SK-N-SH (cell line): ENCODE results near the gene TNRC6A. TPM values are rescaled to one million over a fixed set of nuclear protein-coding genes. Genes with fewer than 3 reads are reported as not detected.

Experiments used
- CTCF ChIA-PET: fragments of 300-600, 350-600 bp; formaldehyde crosslinking; extraction: SDS; loops from one replicate; lab custom pipeline; 2021; lab: Yijun Ruan, JAX
- POLR2A ChIA-PET: fragments of 350-600 bp; sonication (Branson Sonifier 250); formaldehyde crosslinking; extraction: SDS; loops from one replicate; lab custom pipeline; 2020; ENCODE audit warnings: antibody characterized with exemption, inconsistent platforms; lab: Yijun Ruan, JAX
- DNase-seq: peaks from one replicate; pipeline ENCODE4 v3.0.0; 2012
- H2AFZ ChIP-seq: fragments of 200-600 bp; sonication (generic); 2 replicates; pipeline ENCODE4 v1.8.1; 2016; ENCODE audit warnings: antibody characterized with exemption, mild to moderate bottlenecking, low read depth
- H3F3A ChIP-seq: fragments of 200-600 bp; sonication (generic); replicated peaks from 2 replicates; pipeline ENCODE3; 2016; ENCODE audit warnings: antibody characterized with exemption, mild to moderate bottlenecking; ENCODE audit not compliant: insufficient read depth
- H3K27ac ChIP-seq, 2 experiments: fragments of 200-500 bp in 1 of 2; fragments of 200-600 bp in 1 of 2; sonication (Bioruptor generic) in 1 of 2; sonication (generic), shearing (Covaris generic) in 1 of 2; 2 replicates each; pipeline versions ENCODE4 v1.5.1 to v1.6.1; 2014 to 2016; ENCODE audit warnings: low read depth in 2 of 2, inconsistent platforms in 1 of 2, low read length in 1 of 2, mild to moderate bottlenecking in 1 of 2, mixed read lengths in 1 of 2
- H3K27me3 ChIP-seq: fragments of 200-600 bp; sonication (generic), shearing (Covaris generic); 2 replicates; pipeline ENCODE4 v1.6.1; 2016; ENCODE audit warnings: mixed run types; ENCODE audit not compliant: insufficient read depth
- H3K36me3 ChIP-seq, 2 experiments: fragments of 200-500 bp in 1 of 2; fragments of 200-600 bp in 1 of 2; sonication (Bioruptor generic) in 1 of 2; sonication (generic) in 1 of 2; replicated peaks in 1 of 2; 2 replicates each; pipeline versions ENCODE3 to v1.5.1; 2014 to 2016; ENCODE audit warnings: low read length in 1 of 2, mild to moderate bottlenecking in 1 of 2; ENCODE audit not compliant: insufficient read depth in 2 of 2, control insufficient read depth in 1 of 2
- H3K4me1 ChIP-seq, 2 experiments: fragments of 200-500 bp in 1 of 2; fragments of 200-600 bp in 1 of 2; sonication (Bioruptor generic) in 1 of 2; sonication (generic), shearing (Covaris generic) in 1 of 2; 2 replicates each; pipeline versions ENCODE4 v1.5.1 to v1.6.1; 2014 to 2016; ENCODE audit warnings: low read depth in 1 of 2, low read length in 1 of 2, mixed run types in 1 of 2; ENCODE audit not compliant: insufficient read depth in 2 of 2, control insufficient read depth in 1 of 2
- H3K4me2 ChIP-seq: fragments of 200-600 bp; sonication (generic), shearing (Covaris generic); 2 replicates; pipeline ENCODE4 v1.6.1; 2017; ENCODE audit warnings: mixed run types
- H3K4me3 ChIP-seq, 2 experiments: fragments of 200-500 bp in 1 of 2; fragments of 200-600 bp in 1 of 2; sonication (Bioruptor generic) in 1 of 2; sonication (generic), shearing (Covaris generic) in 1 of 2; 2 replicates each; pipeline versions ENCODE4 v1.5.1 to v1.8.1; 2014 to 2016; ENCODE audit warnings: low read depth in 2 of 2, inconsistent platforms in 1 of 2, low read length in 1 of 2, mild to moderate bottlenecking in 1 of 2, mixed read lengths in 1 of 2, moderate library complexity in 1 of 2
- H3K79me2 ChIP-seq: fragments of 200-600 bp; sonication (generic); 2 replicates; pipeline ENCODE4 v1.8.1; 2017; ENCODE audit warnings: mild to moderate bottlenecking; ENCODE audit not compliant: insufficient read depth
- H3K9ac ChIP-seq: fragments of 200-600 bp; sonication (generic); 2 replicates; pipeline ENCODE4 v1.6.1; 2017; ENCODE audit warnings: mixed run types
- H3K9me2 ChIP-seq: fragments of 200-600 bp; sonication (generic); 2 replicates; pipeline ENCODE4 v1.6.1; 2017; ENCODE audit warnings: mixed run types
- H3K9me3 ChIP-seq: fragments of 200-600 bp; sonication (generic); 2 replicates; pipeline ENCODE4 v1.6.1; 2017; ENCODE audit warnings: mixed run types, mild to moderate bottlenecking, moderate library complexity
- H4K20me1 ChIP-seq: fragments of 200-600 bp; sonication (generic); 2 replicates; pipeline ENCODE4 v1.6.1; 2017; ENCODE audit warnings: mild to moderate bottlenecking, mixed run types; ENCODE audit not compliant: insufficient read depth
- CHD2 ChIP-seq: fragments of 150-350 bp; IDR thresholded peaks from 2 replicates; pipeline ENCODE4 v1.6.1; 2018; ENCODE audit warnings: low read length; ENCODE audit not compliant: partially characterized antibody
- ELF1 ChIP-seq: IDR thresholded peaks from 2 replicates; pipeline ENCODE4 v1.4.0; 2012
- FOSL2 ChIP-seq: IDR thresholded peaks from 2 replicates; pipeline ENCODE4 v1.4.0; 2012; ENCODE audit warnings: low read depth, mild to moderate bottlenecking, moderate library complexity, borderline replicate concordance
- FOXJ3 ChIP-seq: sonication (generic); formaldehyde crosslinking; IDR thresholded peaks from 2 replicates; pipeline ENCODE4 v1.5.1; 2020; ENCODE audit warnings: mild to moderate bottlenecking, missing genetic modification reagents
- GATA2 ChIP-seq: sonication (generic); formaldehyde crosslinking; IDR thresholded peaks from 2 replicates; pipeline ENCODE4 v1.5.0; 2020; ENCODE audit warnings: mild to moderate bottlenecking, missing genetic modification reagents
- JUND ChIP-seq: IDR thresholded peaks from 2 replicates; pipeline ENCODE4 v1.4.0; 2012
- MEF2A ChIP-seq: IDR thresholded peaks from 2 replicates; pipeline ENCODE4 v1.4.0; 2012; ENCODE audit warnings: low read depth, borderline replicate concordance
- MXI1 ChIP-seq: IDR thresholded peaks from 2 replicates; pipeline ENCODE4 v1.6.1; 2012; ENCODE audit warnings: mild to moderate bottlenecking, low read depth, low read length, improper control_type of control experiment
- NFIC ChIP-seq: IDR thresholded peaks from 2 replicates; pipeline ENCODE4 v1.4.0; 2012; ENCODE audit warnings: borderline replicate concordance
- NRF1 ChIP-seq: IDR thresholded peaks from 2 replicates; pipeline ENCODE4 v1.6.1; 2012; ENCODE audit warnings: low read depth, mild to moderate bottlenecking, low read length
- POLR2AphosphoS5 ChIP-seq: IDR thresholded peaks from 2 replicates; pipeline ENCODE4 v1.6.1; 2012; ENCODE audit warnings: low read depth, low read length
- RCOR1 ChIP-seq: fragments of 150-350 bp; IDR thresholded peaks from 2 replicates; pipeline ENCODE4 v1.6.1; 2017; ENCODE audit warnings: antibody characterized with exemption, low read length
- RXRA ChIP-seq: IDR thresholded peaks from 2 replicates; pipeline ENCODE4 v1.4.0; 2012; ENCODE audit warnings: low read depth, mild to moderate bottlenecking, borderline replicate concordance
- SIN3A ChIP-seq: IDR thresholded peaks from 2 replicates; pipeline ENCODE4 v1.6.1; 2012; ENCODE audit warnings: low read depth, mild to moderate bottlenecking, low read length, moderate library complexity, borderline replicate concordance
- SMC3 ChIP-seq: IDR thresholded peaks from 2 replicates; pipeline ENCODE4 v1.6.1; 2012; ENCODE audit warnings: low read depth, low read length, improper control_type of control experiment
- TAF1 ChIP-seq: IDR thresholded peaks from 2 replicates; pipeline ENCODE4 v1.6.1; 2012; ENCODE audit warnings: low read depth, mild to moderate bottlenecking, low read length, moderate library complexity, borderline replicate concordance
- TCF12 ChIP-seq: IDR thresholded peaks from 2 replicates; pipeline ENCODE4 v1.4.0; 2012
- TEAD4 ChIP-seq: IDR thresholded peaks from 2 replicates; pipeline ENCODE4 v1.4.0; 2012; ENCODE audit warnings: mild to moderate bottlenecking, borderline replicate concordance; ENCODE audit not compliant: insufficient read depth
- YY1 ChIP-seq: IDR thresholded peaks from 2 replicates; pipeline ENCODE4 v1.4.0; 2012; ENCODE audit warnings: low read depth, mild to moderate bottlenecking
- WGBS: methylation state at CpG from one replicate; pipeline ENCODE4 v1.1.6; 2017; ENCODE audit warnings: low lambda C conversion rate; 5-methylcytosine and 5-hydroxymethylcytosine counted together
- polyA plus RNA-seq, 3 experiments: library from polyadenylated mRNA; depleted of rRNA; stranded (reverse); fragments of >200 nt; gene quantifications; 2 replicates each; pipeline ENCODE4 v1.2.3, GENCODE V29; 2012
- TF ChIP-seq, protein P1 (sequence below): IDR thresholded peaks from 2 replicates; pipeline ENCODE4 v1.4.0; 2012; ENCODE audit warnings: low read depth, borderline replicate concordance
- TF ChIP-seq, protein P2 (sequence below): fragments of 150-350 bp; IDR thresholded peaks from 2 replicates; pipeline ENCODE4 v1.6.1; 2016; ENCODE audit warnings: mild to moderate bottlenecking, low read depth, low read length
- TF ChIP-seq, protein P3 (sequence below): IDR thresholded peaks from 2 replicates; pipeline ENCODE4; 2012
- TF ChIP-seq, protein P4 (sequence below): IDR thresholded peaks from 2 replicates; pipeline ENCODE4 v1.4.0; 2012; ENCODE audit warnings: low read depth
- TF ChIP-seq, protein P5 (sequence below): fragments of 200-600 bp; sonication (generic); IDR thresholded peaks from 2 replicates; pipeline ENCODE4 v1.6.1; 2017; ENCODE audit warnings: antibody characterized with exemption, mild to moderate bottlenecking, moderate library complexity

The TNRC6A gene
- polyA plus RNA-seq, 1 of the 3 experiments (the other 2 are of a cell fraction), result 32.5 TPM

DNA sequence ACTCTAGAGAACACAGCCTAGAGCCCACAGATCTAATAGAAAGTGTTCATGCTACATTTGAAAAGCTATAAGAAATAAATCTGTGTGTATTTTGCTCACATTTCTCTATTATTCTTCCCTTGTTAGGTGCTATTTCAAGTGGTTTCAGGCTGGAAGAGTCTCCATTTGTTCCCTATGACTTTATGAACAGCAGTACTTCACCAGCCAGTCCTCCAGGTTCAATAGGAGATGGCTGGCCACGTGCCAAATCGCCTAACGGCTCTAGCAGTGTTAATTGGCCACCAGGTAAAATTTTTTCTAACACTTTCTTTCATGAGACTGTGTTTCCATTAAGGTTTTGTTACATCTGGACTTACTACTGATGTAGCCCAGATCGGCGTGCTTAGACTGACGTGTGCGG lies 85.6 kb downstream of the TNRC6A start (continued):
- TF ChIP-seq GATA2 (CRISPR knock-in tag), result no peak
- no peak for TF ChIP-seq ELF1
- no peak for TF ChIP-seq RCOR1
- no peak for TF ChIP-seq FOXJ3
- no peak for TF ChIP-seq NFIC
- TF ChIP-seq POLR2AphosphoS5, result no peak

DNA sequence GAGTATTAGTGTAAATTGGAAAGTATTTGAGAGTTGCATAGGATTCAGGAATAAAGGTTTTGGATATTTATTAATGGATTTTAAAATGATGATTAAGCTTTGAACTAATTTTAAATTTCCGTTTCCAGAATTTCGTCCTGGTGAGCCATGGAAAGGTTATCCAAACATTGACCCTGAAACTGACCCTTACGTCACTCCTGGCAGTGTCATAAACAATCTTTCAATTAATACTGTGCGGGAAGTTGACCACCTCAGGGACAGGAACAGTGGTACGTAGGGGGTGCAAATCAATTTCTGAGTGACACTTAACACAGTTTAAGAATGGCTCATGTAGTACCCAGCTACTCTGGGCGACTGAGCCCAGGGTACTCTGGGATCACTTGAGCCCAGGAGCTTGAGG lies 87.2 kb downstream of the TNRC6A start:
- peaks cover 0 to 14% of the 10 kb centered on the region in 2 experiments; a peak in 1 of 4 replicates for H3K4me1 ChIP-seq
- H3K27me3 ChIP-seq, result no peaks in the 10 kb centered on the region
- H3K9me2 ChIP-seq, result no peaks in the 10 kb centered on the region
- H3K79me2 ChIP-seq, result no peaks in the 10 kb centered on the region
- no peak for TF ChIP-seq TEAD4
- no peak for TF ChIP-seq ELF1
- no peak for TF ChIP-seq SMC3
- TF ChIP-seq, protein P1, sequence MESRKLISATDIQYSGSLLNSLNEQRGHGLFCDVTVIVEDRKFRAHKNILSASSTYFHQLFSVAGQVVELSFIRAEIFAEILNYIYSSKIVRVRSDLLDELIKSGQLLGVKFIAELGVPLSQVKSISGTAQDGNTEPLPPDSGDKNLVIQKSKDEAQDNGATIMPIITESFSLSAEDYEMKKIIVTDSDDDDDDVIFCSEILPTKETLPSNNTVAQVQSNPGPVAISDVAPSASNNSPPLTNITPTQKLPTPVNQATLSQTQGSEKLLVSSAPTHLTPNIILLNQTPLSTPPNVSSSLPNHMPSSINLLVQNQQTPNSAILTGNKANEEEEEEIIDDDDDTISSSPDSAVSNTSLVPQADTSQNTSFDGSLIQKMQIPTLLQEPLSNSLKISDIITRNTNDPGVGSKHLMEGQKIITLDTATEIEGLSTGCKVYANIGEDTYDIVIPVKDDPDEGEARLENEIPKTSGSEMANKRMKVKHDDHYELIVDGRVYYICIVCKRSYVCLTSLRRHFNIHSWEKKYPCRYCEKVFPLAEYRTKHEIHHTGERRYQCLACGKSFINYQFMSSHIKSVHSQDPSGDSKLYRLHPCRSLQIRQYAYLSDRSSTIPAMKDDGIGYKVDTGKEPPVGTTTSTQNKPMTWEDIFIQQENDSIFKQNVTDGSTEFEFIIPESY, result no peak
- no peak for TF ChIP-seq RXRA
- TF ChIP-seq TAF1, result no peak
- no peak for TF ChIP-seq TCF12
- no peak for TF ChIP-seq CHD2
- TF ChIP-seq, protein P2, sequence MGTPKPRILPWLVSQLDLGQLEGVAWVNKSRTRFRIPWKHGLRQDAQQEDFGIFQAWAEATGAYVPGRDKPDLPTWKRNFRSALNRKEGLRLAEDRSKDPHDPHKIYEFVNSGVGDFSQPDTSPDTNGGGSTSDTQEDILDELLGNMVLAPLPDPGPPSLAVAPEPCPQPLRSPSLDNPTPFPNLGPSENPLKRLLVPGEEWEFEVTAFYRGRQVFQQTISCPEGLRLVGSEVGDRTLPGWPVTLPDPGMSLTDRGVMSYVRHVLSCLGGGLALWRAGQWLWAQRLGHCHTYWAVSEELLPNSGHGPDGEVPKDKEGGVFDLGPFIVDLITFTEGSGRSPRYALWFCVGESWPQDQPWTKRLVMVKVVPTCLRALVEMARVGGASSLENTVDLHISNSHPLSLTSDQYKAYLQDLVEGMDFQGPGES, result no peak
- TF ChIP-seq MEF2A, result no peak
- TF ChIP-seq, protein P3, sequence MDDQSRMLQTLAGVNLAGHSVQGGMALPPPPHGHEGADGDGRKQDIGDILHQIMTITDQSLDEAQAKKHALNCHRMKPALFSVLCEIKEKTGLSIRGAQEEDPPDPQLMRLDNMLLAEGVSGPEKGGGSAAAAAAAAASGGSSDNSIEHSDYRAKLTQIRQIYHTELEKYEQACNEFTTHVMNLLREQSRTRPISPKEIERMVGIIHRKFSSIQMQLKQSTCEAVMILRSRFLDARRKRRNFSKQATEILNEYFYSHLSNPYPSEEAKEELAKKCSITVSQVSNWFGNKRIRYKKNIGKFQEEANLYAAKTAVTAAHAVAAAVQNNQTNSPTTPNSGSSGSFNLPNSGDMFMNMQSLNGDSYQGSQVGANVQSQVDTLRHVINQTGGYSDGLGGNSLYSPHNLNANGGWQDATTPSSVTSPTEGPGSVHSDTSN, result no peak
- no peak for TF ChIP-seq SIN3A
- no peak for TF ChIP-seq NRF1
- TF ChIP-seq, protein P4, sequence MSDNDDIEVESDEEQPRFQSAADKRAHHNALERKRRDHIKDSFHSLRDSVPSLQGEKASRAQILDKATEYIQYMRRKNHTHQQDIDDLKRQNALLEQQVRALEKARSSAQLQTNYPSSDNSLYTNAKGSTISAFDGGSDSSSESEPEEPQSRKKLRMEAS, result no peak
- no peak for TF ChIP-seq FOXJ3
- no peak for TF ChIP-seq YY1
- TF ChIP-seq FOSL2, result no peak
- no peak for TF ChIP-seq MXI1
- TF ChIP-seq JUND, result no peak
- TF ChIP-seq, protein P5, sequence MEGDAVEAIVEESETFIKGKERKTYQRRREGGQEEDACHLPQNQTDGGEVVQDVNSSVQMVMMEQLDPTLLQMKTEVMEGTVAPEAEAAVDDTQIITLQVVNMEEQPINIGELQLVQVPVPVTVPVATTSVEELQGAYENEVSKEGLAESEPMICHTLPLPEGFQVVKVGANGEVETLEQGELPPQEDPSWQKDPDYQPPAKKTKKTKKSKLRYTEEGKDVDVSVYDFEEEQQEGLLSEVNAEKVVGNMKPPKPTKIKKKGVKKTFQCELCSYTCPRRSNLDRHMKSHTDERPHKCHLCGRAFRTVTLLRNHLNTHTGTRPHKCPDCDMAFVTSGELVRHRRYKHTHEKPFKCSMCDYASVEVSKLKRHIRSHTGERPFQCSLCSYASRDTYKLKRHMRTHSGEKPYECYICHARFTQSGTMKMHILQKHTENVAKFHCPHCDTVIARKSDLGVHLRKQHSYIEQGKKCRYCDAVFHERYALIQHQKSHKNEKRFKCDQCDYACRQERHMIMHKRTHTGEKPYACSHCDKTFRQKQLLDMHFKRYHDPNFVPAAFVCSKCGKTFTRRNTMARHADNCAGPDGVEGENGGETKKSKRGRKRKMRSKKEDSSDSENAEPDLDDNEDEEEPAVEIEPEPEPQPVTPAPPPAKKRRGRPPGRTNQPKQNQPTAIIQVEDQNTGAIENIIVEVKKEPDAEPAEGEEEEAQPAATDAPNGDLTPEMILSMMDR, result no peak
- TF ChIP-seq, all 33 proteins: peak for 0
- Histone ChIP-seq H2AFZ (no peak overlapping the region), H4K20me1 (no peaks in the 10 kb centered on the region), H3K9me3 (no peaks in the 10 kb centered on the region), H3K4me2 (no peak overlapping the region), H3K36me3 (peaks cover 83 to 86% of the 10 kb centered on the region in 2 experiments), H3F3A (peaks cover 5% of the 10 kb centered on the region), H3K27ac (no peak overlapping the region; a peak in 1 of 4 replicates), H3K9ac (no peak overlapping the region), H3K4me3 (no peak overlapping the region)
- ChIA-PET POLR2A (no interaction called here), CTCF (interaction anchor here (1.2 kb wide), 1 partner anchor 11 kb away, joined by 5 read pairs; no protein-coding TSS in a partner anchor)
- WGBS, result 98% methylated on average over 6 of the region's 6 CpGs
- no peak for DNase-seq
